Stimulated activated CD4-positive, alpha-beta T cell treated with anti-CD3 and anti-CD28 coated beads, Interleukin-15, amount 100 ng/mL, for 48 hours (primary cell): ENCODE measurements around the gene ARAP1.

Experiments used
- DNase-seq, 2 donors: peaks; one replicate each; pipeline ENCODE4 v3.0.0-alpha.2; 2020; ENCODE audit warnings: low read depth in 2 of 2

ARAP1 gene

GRCh38 chr11:72724851-72725723 lies 27.1 kb downstream of the ARAP1 start:
- peak; percentile 62 to 68 for DNase-seq

- no peak for DNase-seq
Measured at GRCh38 chr11:72724021-72724551, 28.1 kb downstream of the ARAP1 start.

- DNase-seq: no peak
Measured at GRCh38 chr11:72723508-72723907, 28.7 kb downstream of the ARAP1 start.

DNA sequence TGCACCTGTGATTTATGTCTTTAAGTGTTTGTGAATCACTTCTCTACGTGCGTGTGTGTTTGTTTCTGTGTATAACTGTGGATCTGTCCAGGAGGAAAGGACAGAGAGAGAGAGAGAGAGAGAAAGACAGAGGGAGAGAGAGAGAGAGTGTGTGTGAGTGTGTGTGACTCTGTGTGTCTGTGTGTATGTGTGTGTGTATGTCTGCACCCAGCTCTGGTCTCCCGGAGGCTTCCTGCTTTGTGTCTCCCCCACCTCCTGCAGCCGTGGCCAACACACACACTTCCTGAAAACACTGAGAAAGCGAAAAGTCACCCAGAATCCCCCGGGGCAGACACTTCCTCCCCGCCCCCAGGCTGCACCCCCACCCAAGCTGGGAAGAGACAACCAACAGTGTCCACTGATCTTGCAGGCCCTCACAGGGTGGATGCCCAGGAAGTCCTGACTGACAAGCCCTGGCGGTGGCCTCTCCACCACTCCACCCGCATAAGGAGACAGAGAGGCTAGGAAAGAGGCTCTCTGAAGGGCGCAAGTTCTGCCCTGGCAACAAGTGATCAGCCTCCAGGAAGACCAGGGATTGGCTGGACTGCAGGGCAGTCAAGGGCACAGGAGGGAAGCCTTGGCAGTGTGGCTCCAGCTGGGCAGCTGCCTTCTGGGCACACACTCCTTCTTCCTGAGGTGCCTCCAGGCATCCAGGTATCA lies 30.0 kb downstream of the ARAP1 start:
- peak; percentile 67 to 78 for DNase-seq

GRCh38 chr11:72721689-72722049 lies 30.5 kb downstream of the ARAP1 start:
- DNase-seq: peak in 1 of 2 donors; percentile 22

GRCh38 chr11:72721276-72721675 lies 30.9 kb downstream of the ARAP1 start:
- no peak for DNase-seq

DNA sequence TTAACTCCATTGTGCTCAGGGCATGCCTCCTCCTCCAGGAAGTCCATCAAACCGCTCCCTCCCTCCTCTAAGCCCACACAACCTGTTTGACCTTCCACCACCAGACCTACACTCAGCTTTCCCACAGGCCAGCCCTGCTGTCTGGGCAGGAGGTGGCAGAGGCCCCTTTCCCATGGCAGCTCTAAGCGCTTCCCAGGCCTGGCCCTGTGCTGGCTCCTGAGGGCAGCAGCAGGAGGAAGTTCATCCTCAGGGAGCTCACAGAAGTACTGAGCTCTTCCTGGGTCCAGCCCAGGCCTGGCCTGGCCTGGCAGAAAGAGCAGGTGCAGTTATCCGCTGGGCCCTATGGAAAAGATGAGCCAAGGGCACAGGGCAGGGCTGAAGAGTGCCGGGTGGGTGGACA lies 31.4 kb downstream of the ARAP1 start:
- no peak for DNase-seq

- DNase-seq: no peak
Measured at GRCh38 chr11:72720047-72720446, 32.2 kb downstream of the ARAP1 start.

- DNase-seq: no peak
Measured at GRCh38 chr11:72719551-72719950, 32.7 kb downstream of the ARAP1 start.

DNA sequence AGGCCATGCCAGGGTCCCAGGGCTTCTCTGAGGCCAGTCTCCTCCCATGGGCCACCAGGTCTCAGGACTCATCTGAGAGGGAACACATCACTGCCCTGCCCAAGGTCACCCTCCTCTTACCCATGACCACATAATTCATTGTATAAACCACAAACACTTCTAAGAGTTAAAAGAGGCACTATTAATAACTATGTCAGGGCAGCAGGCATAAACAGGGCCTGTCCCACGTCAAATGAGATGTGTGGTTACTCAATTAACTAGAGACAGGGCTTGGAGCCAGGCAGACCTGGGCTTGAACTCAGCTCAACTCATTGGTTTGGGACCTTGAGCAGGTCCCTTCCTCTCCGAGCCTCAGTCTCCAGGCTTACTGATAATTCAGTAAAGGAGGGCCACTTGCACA lies 33.1 kb downstream of the ARAP1 start:
- no peak for DNase-seq

- no peak for DNase-seq
Measured at GRCh38 chr11:72718101-72718501, 34.1 kb downstream of the ARAP1 start.

DNA sequence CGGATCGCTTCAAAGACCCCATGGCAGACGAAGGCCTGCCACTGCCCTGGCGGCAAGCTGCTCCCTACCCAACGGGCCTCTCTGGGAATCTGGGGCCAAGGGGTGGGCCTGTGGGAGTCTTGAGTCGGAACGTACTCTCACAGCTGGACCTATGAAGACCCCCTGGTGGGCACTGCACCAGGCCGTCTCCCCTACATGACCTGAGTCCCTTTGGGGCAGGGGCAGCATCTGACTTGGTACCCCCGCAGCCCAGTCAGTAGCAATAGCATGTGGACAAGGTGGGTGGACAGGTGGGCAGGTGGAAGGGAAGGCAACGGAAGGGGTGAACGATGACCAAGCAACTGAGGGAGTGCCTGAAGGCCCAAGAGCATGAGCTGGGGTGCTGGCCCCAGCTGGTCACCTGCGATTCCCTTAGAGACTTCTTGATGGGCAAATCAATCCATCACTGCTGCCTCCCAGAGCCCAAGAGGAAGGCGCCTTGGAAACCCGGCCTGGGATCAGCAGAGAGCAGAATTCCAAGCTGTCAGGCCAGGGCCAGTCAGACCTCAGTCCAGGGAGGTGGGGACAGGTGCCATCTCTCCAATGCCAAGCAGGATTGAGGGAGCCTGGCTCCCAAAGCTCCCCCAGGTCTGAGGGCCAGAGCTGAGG lies 35.3 kb downstream of the ARAP1 start:
- DNase-seq: no peak

DNA sequence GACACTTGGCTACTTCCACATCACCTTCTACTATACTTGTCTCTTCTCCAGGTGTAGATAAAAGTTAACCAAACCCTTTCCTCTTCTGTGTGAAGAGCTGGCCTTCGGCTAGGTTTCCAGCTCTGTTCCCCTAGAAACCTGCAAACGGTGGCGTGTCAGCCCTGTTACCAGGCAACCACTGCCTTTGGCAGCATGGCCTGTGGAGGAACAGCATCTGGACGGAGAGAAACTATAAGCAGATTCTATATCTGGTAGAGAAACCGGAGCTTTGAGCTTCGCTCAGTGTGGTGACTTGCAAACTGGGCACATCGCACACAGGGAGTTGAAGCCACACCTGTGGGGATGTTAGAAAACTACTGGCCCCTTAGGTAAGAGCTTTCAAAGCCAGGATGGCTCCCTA lies 35.9 kb downstream of the ARAP1 start:
- DNase-seq: no peak

DNA sequence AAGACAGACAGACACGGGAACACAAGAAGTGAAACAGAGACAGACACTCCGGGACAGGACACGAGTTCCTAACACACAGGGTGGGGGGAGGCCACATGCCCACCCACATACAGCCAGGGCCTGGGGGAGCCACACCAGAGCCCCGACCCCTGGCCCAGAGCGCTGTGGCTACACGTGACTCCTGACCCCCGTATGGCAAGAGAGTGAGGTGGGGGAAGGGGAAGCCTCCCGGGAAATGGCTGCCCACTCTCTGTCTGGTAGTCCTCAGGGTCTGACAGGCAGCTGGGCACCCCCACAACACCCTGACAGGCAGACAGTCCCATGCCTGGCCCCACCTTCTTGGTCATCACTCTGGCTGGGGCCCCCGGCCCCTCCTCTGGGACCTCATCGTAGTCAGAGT lies 39.4 kb downstream of the ARAP1 start:
- DNase-seq: no peak

DNA sequence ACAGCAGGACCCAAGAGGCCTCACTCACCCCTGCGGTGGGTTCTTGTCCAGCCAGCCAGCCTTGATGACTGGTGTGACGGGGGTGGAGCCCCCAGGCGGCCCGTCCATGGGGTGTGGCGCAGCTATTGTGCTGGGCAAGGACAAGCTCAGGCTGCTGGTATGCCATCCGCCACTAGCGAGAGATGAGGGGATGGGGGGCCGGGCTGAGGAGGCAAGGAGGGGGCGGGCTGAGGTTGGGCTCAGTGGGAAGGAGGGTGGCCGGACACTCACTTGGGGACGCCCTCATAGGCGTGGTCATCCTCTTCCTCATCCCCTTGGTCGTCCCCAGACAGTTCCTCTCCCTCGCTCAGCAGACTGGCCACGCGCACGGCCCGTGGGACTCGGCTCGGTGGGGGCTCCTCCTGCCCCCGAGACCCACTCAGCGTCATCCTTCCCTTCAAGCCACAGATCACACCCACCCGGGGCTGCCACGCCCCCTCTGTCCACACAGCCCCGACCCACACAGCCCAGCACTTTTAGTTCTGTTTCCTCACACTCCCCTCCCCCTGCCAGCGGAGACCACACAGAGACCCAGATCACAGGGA lies 39.9 kb downstream of the ARAP1 start:
- DNase-seq: no peak

GRCh38 chr11:72711141-72711540 lies 41.1 kb downstream of the ARAP1 start:
- no peak for DNase-seq

- no peak for DNase-seq
Measured at GRCh38 chr11:72710278-72710677, 41.9 kb downstream of the ARAP1 start.

GRCh38 chr11:72709478-72710238 lies 42.5 kb downstream of the ARAP1 start:
- DNase-seq: no peak

- no peak for DNase-seq
Measured at GRCh38 chr11:72707032-72707431, 45.2 kb downstream of the ARAP1 start.

GRCh38 chr11:72706579-72706978 lies 45.6 kb downstream of the ARAP1 start:
- DNase-seq: no peak
